NCI-H2196 (cell line): ENCODE results near the gene FAM118B.
A peak's percentile ranks its signal among the peaks of the same experiment; 100 is the strongest.
"Not testable (repeated sequence)": the region's sequence is repeated elsewhere in the genome, so short reads cannot be mapped to it uniquely, and the experiment has no call there.

Source experiments
- DNase-seq: peaks from one replicate; lab custom pipeline; 2025; ENCODE audit not compliant: unreplicated experiment; lab: John Stamatoyannopoulos, UW

The FAM118B gene

GRCh38 chr11:126216526-126217305 lies 5.1 kb downstream of the FAM118B start:
- DNase-seq, result no peak

- DNase-seq, result no peak
These were observed 5.9 kb downstream of the FAM118B start for GRCh38 chr11:126217491-126217890.

DNA sequence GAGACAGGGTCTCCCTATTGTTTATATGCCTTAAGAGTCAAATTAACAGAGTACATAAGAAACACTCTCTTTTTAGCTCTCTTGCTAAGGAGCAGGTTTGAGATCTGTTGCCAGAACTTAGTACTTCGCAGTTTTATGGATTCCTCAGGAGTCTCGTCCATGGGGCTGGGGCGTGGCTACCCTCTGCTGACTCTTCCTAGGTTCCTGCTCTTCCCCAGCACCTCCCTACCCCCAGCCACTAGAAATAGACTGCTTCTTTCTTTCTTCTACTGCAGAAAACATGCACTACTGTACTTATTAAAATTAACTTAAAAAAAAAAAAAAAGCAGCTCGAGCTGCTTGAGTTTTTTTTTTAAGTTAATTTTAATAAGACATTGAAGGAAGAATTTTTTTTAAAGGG lies 8.0 kb downstream of the FAM118B start:
- no peak for DNase-seq

DNA sequence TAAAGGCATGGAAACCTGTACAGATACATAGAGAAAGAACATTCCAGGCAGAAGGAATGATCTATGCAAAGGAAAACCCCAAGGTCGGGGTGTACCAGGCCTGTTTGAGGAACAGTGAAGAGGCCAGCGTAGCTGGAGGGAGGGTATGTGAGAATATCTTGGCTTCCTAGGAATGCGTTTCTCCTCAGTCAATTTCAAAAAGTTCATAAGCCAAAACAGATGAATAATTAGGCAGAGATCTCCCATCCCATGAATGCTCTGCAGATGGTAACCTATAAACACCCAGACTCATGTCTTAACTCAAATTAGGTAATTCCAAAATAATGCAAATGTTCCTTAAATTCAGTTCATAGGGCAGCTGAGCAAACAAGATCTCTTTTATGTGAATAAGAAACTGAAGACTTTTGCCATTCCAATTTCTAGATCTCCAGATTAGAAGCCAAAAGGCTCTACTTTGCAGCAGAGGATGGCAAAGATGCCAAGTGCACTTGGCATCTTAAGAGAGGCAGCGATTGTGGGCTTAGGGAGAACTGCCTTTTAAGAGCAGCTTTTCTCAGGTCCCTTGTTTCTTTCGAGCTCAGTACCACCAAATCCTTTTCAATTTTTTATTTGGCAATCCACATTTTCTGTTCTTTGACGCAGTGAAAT lies 13.2 kb downstream of the FAM118B start:
- no peak for DNase-seq

- DNase-seq, result no peak
These were observed 13.7 kb downstream of the FAM118B start for GRCh38 chr11:126225295-126225665.

GRCh38 chr11:126226334-126227084 lies 14.9 kb downstream of the FAM118B start:
- DNase-seq, result no peak

DNA sequence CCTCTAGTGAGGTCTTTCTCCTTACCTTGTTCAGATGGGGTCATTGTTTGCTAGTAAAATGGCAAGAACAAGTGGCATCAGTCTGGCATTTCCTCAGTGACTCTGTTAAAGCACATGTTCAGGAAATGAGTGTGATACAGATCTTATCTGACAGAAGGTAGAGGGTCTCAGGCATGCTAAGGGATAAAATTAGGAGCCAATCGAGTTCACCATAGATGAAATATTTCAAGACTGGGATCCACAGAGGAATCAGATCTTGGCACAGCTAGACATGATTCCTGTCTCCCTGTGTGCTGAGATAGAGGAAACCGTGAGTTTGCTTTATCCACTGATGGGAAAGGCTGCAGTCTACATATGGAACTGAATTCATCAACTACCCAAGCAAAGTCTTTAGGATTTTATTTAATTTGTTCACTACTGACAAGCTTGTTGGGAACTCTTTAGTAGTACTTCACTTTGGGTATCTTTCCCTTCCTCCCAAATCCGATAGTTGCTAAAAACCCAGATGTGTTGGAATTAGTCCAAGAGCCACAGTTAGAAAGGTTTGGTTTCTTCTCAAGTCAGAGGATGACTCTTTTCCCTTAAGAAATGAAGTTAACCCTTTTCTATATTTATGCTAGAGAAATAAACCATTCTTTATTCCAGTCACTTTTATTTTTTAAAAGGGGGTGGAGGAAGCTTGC lies 18.4 kb downstream of the FAM118B start:
- DNase-seq, result no peak

DNA sequence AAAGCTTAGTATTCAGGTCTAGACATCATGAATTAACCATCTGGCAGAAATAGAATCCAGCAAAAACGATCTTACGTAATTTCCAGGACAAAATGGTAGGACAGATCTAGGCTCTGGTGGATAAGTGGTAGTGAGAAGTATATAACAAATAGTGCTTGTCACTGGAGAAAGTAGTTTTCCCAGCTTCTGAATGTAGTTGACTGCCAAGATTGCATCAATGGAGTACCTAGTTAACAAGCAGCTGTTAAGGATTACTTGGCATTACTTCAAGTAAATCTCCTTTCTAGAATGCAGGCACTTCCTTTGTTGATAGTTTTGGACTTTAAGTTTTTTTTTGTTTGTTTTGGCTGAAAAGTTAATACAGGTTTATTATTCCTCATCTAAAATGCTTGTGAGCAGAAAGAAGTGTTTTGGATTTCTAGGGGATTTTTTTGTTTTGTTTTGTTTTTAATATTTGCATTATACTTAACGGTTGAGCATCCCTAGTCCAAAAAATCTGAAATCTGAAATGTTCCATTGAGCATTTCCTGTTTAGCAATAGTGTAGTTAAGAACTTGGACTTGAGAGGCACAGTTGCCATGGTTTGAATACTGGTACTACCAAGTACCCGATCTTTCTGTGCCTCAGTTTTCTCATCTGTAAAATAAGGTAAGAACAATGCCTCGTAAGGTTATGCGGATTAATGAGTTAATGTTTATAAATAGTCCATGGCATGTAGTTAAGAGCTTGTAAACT lies 20.3 kb downstream of the FAM118B start:
- peak; percentile 74 for DNase-seq

DNA sequence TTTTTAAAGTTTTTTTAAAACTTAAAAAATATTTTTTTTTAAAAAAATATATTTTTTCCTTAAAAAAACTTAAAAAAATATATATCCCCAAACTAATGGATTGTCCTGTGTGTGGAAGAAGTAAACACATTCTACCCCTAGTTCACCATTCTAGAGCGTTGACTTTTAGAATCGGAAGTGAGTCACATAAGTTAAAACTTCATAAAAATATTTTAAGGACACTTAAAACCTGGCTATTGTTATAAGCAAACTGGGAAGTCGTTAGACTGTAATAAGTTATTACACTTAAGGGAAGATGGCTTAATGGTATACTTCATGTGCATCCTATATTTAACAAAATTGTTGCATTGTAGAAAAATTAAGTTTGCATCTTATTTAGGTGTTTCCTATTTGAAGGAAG lies 21.1 kb downstream of the FAM118B start:
- DNase-seq, result no peak

GRCh38 chr11:126233391-126233790 lies 21.8 kb downstream of the FAM118B start:
- DNase-seq, result no peak

DNA sequence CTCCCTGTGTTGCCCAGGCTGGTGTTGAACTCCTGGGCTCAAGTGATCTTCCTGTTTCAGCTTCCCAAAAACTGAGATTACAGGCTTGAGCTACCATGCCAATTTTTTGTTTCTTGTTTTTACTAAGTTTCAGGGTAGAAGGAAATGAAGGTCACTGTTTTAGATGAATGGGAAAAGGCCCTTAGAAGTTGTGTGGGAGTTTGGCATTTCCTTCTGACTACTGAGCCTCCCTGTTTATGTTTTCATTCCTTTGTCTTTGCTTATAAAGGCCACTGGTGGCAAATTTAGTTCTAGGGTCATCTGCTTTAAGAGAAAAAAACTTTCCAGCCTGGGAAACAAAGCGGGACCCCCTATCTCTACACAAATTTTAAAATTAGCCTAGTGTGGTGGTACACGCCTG lies 35.1 kb downstream of the FAM118B start:
- DNase-seq, result no peak

- DNase-seq, result no peak
These were observed 41.7 kb downstream of the FAM118B start for GRCh38 chr11:126253265-126253664.

- no peak for DNase-seq
These were observed 43.2 kb downstream of the FAM118B start for GRCh38 chr11:126254819-126255218.

GRCh38 chr11:126255507-126255906 lies 43.9 kb downstream of the FAM118B start:
- not testable (repeated sequence) for DNase-seq

DNA sequence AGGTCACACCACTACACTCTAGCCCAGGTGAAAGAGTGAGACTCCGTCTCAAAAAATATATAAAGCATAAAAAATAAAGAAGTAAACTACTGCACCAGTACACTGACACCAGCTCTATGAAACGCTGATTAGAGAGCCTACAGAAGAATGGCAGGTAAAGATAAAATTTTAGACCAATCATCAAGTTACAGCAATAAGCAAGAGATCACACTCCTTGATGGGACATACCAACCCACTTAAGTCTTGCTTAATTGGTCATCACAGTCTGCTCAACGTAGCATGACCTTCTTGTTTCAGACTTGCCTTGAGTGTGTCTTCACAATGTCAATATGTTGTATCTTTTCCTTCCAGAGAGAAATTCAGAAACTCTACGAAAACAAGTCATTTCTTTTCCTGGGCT lies 44.6 kb downstream of the FAM118B start:
- no peak for DNase-seq

DNA sequence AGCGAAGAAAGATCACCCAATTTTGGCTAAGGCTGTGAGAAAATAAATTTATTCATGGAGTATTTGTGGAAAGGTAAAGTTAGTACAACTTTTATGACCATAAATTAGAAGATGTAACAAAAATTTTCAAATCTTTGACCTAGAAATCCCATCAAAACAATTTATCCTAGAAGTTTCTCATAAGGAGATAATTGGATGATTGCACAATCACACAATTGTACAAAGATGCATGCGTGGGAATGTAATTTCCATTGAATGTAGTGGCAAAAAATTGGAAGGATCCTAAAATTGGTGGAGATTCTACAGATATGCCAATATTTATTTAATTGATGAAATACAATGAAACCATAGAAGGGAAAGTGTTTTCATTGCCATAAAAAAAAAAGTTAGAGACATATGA lies 45.6 kb downstream of the FAM118B start:
- DNase-seq, result no peak

DNA sequence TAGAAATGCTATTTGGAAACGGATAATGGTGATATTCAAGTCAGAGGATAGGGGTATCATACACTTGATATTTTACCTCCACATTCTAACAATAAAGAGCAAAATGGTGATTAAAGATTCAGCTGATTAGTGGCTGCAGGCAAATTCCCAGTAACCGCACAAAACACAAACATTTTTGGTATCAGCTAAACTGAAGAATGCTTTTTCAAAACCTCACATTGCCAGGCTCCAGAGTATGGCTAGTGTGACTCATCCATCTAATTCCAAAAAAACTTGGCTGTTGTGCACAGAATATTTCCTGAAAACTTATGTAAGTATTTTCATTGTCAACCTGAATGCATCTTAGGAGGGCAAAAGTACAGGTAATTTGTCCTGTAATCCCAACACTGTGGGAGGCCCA lies 46.2 kb downstream of the FAM118B start:
- DNase-seq, result no peak

GRCh38 chr11:126262216-126262615 lies 50.6 kb downstream of the FAM118B start:
- DNase-seq, result no peak

DNA sequence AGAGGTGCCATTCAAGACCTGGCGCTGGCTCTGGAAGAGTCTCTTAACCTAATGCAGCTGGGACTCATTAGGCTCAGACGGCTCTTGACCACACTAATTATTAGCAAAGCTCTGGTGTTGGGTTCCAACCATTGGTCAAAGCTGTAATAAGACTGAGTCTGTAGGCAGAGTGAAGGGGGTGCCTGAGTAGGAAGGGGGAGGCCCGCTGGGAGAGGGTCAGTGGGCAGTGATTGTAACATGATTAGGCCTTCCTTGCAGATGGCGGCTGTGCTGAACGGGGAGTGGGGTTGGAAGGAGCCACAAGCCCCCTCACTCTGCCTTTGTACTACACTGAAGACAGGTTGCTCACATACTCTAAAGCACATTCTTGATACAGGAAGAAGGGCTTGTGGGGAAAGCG lies 51.9 kb downstream of the FAM118B start:
- no peak for DNase-seq

DNA sequence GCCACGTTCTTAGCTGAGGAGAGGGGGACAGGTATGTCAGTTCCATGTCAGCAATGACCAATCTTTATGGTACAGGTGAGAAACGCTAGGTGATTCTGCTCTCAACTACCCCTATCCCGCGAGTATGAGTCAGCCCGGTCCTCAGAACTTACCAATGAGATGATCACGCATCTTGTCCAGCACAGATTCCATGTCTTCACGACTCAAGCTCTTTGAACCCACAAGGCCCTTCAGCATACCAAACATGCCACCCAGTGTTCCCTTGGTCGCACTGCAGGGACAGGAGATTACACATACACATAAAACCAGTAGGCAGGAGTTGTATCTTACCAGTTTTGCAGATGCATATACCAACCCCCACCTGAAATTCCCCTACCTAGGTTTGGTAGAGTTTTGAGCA lies 54.2 kb downstream of the FAM118B start:
- no peak for DNase-seq

DNA sequence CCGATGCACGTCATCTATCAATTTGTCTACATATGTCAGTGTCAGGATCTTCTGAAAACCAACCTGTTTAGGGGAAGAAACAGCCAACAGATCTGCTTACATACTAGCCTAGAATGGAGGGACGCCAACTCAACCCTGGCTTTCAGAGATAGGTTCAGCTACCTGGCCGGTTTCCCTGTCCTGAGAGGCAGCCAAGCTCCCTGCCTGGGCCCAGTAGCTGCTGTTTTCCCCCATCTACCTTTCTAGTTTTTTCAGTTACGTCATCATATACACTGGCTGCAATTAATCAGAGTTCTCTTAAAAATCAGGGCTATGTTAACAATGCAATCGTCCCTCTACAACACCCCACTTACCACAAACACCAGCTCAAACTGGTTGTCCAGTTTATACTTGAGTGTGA lies 56.1 kb downstream of the FAM118B start:
- DNase-seq, result no peak
